ENCODE data around the gene JUND. TPM values are rescaled to one million over a fixed set of nuclear protein-coding genes. Genes with fewer than 3 reads are reported as not detected.

Gene JUND
- total RNA-seq, 1 experiment from 2014 or later, result 103 TPM

DNA sequence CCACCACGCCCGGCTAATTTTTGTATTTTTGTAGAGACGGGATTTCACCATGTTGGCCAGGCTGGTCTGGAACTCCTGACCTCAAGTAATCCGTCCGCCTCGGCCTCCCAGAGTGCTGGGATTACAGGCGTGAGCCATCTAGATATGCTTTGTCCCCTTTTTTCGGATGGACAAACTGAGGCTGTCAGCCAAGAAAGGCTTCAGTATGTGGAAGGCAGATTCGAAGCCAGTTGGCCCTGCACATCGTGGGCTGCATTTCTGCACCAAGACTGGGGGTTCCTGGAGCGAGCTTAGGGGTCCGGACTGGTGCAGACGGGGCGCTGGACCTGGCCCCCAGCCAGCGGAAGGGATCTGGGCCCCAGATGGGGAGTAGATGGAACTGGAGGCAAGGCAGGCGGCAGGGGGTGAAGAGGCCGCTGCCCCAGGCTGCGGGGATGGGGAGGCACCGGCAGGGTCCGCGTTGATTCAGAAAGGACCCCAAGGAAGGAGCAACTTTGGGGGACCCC is 9.7 kb upstream of the JUND start:
- no peaks in the 10 kb centered on the region; the same call in 1 of the 2 replicates for H3K79me2 ChIP-seq (ENCODE audit: insufficient read depth, low read length)
- no peak overlapping the region for H3K56ac ChIP-seq (ENCODE audit: insufficient read length, low read depth, low read length)
- H3T11ph ChIP-seq (ENCODE audit: low read length), result no peak overlapping the region
- no peaks in the 10 kb centered on the region for H3K9me3 ChIP-seq (ENCODE audit: control insufficient read depth, low read depth, low read length)
- peaks cover 18% of the 10 kb centered on the region for H3K23me2 ChIP-seq (ENCODE audit: insufficient read length, low read depth, low read length, poor library complexity, severe bottlenecking)
- no peak overlapping the region for H2BK12ac ChIP-seq (ENCODE audit: insufficient read length, low read depth, low read length)
- H2BK5ac ChIP-seq (ENCODE audit: insufficient read length, low read length), result no peak overlapping the region
- H3K4me1 ChIP-seq (ENCODE audit: insufficient read depth, low read length), result peaks cover 2% of the 10 kb centered on the region; the same call in 1 of the 2 replicates
- H3K4me3 Mint-ChIP-seq, result peak overlapping the region; percentile 81 to 90
- H4K20me1 ChIP-seq (ENCODE audit: control insufficient read depth, insufficient read depth, insufficient read length), result no peaks in the 10 kb centered on the region
- H3K4me2 ChIP-seq (ENCODE audit: insufficient read depth, insufficient read length, low read length), result peak overlapping the region; percentile 76
- H3K36me3 Mint-ChIP-seq (ENCODE audit: insufficient read depth in 1 of 3, low read depth in 3 of 3), result no peaks in the 10 kb centered on the region; a peak in 2 of 7 replicates
- no peak overlapping the region for H3K4ac ChIP-seq (ENCODE audit: low read depth, low read length)
- H3K27me3 Mint-ChIP-seq (ENCODE audit: low read depth), result peaks cover 8% of the 10 kb centered on the region
- no peak overlapping the region for H4K5ac ChIP-seq (ENCODE audit: insufficient read length, low read depth, low read length)
- no peak overlapping the region for H2BK20ac ChIP-seq (ENCODE audit: low read depth, low read length, poor library complexity, severe bottlenecking)
- no peak overlapping the region for H4K8ac ChIP-seq (replicated peaks; ENCODE audit: insufficient read length, low read depth, low read length)
- peak overlapping the region; percentile 24 to 89 (median 81); a peak in 3 of 7 replicates for H3K27ac Mint-ChIP-seq
- H2BK15ac ChIP-seq (ENCODE audit: low read depth, low read length), result no peak overlapping the region
- no peak overlapping the region for H3K23ac ChIP-seq (ENCODE audit: insufficient read length, low read depth, low read length)
- H2BK120ac ChIP-seq (ENCODE audit: low read depth, low read length, poor library complexity, severe bottlenecking), result no peak overlapping the region
- DNase-seq, result no peak
- H3K4me1 Mint-ChIP-seq, result peaks cover 47 to 59% of the 10 kb centered on the region in 2 experiments
- H3K9me3 Mint-ChIP-seq, result no peaks in the 10 kb centered on the region; a peak in 1 of 5 replicates
- no peak overlapping the region for H4K91ac ChIP-seq (ENCODE audit: insufficient read length, low read depth, low read length)
- H3K14ac ChIP-seq (ENCODE audit: insufficient read depth, low read length), result no peak overlapping the region
- TF ChIP-seq, protein P1, sequence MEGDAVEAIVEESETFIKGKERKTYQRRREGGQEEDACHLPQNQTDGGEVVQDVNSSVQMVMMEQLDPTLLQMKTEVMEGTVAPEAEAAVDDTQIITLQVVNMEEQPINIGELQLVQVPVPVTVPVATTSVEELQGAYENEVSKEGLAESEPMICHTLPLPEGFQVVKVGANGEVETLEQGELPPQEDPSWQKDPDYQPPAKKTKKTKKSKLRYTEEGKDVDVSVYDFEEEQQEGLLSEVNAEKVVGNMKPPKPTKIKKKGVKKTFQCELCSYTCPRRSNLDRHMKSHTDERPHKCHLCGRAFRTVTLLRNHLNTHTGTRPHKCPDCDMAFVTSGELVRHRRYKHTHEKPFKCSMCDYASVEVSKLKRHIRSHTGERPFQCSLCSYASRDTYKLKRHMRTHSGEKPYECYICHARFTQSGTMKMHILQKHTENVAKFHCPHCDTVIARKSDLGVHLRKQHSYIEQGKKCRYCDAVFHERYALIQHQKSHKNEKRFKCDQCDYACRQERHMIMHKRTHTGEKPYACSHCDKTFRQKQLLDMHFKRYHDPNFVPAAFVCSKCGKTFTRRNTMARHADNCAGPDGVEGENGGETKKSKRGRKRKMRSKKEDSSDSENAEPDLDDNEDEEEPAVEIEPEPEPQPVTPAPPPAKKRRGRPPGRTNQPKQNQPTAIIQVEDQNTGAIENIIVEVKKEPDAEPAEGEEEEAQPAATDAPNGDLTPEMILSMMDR (conservative IDR thresholded peaks at IDR 0.05), result no peak
- no peak overlapping the region for H2AFZ ChIP-seq (ENCODE audit: low read length)
- no peaks in the 10 kb centered on the region for H3K79me1 ChIP-seq (ENCODE audit: insufficient read depth, low read depth, low read length, poor library complexity, severe bottlenecking)
- no CpG with 5 or more reads among the region's 21 CpGs for WGBS (ENCODE audit: extremely low coverage, insufficient read length, low lambda C conversion rate)
- H3K9ac ChIP-seq (ENCODE audit: extremely low read depth, insufficient read length, low read length), result no peak overlapping the region
- H3K18ac ChIP-seq (ENCODE audit: insufficient read length, low read depth, low read length), result peak overlapping the region; percentile 54
- H3K27me3 ChIP-seq (ENCODE audit: insufficient read depth, low read length), result no peaks in the 10 kb centered on the region
- H2AK5ac ChIP-seq (ENCODE audit: insufficient read length, low read length), result no peak overlapping the region
- no peak overlapping the region for H3K27ac ChIP-seq (ENCODE audit: insufficient read length, low read depth, low read length)

Measured in H9 (cell line).